Panc1 (cell line): Measurements from ENCODE around the gene ERC2. TPM values are rescaled to one million over a fixed set of nuclear protein-coding genes. Genes with fewer than 3 reads are reported as not detected.

Experiments
- ATAC-seq: fragments of 200-7000 bp; cut with Tn5 transposase; 2 replicates; pipeline ENCODE4 v1.9.1; 2020; ENCODE audit warnings: mild to moderate bottlenecking, moderate library complexity
- BruUV-seq: library from RNA; stranded (reverse); fragments of 400-500 nt; replicated peaks from 2 replicates; lab custom pipeline; 2021; lab: Mats Ljungman, UMichigan
- CTCF ChIA-PET: fragments of 300-600 bp; sonication (Branson Sonifier 250); formaldehyde crosslinking; loops from one replicate; lab custom pipeline; 2022; ENCODE audit warnings: antibody characterized with exemption; lab: Charles Lee
- POLR2A ChIA-PET: fragments of 300-600 bp; sonication (Branson Sonifier 250); formaldehyde crosslinking; loops from one replicate; lab custom pipeline; 2022; ENCODE audit warnings: antibody characterized with exemption; lab: Charles Lee
- DNase-seq: peaks from one replicate; pipeline ENCODE4 v3.0.0-alpha.2; 2010; ENCODE audit warnings: low read depth, low spot score
- H3K27ac ChIP-seq: 2 replicates; pipeline ENCODE4 v1.5.1; 2011; ENCODE audit warnings: mild to moderate bottlenecking, low read length, inconsistent platforms
- H3K27me3 ChIP-seq: fragments of 200-500 bp; sonication (Bioruptor generic); 2 replicates; pipeline ENCODE4 v1.6.0; 2014; ENCODE audit warnings: low read length, inconsistent platforms; ENCODE audit not compliant: control insufficient read depth, insufficient read depth
- H3K36me3 ChIP-seq: fragments of 200-500 bp; sonication (Bioruptor generic); 2 replicates; pipeline ENCODE4 v1.5.1; 2014; ENCODE audit warnings: inconsistent platforms, mild to moderate bottlenecking, low read length, moderate library complexity; ENCODE audit not compliant: control insufficient read depth, insufficient read depth
- H3K4me1 ChIP-seq: 2 replicates; pipeline ENCODE4 v1.5.1; 2011; ENCODE audit warnings: inconsistent platforms, mild to moderate bottlenecking, low read length, moderate library complexity; ENCODE audit not compliant: control insufficient read depth, insufficient read depth
- H3K4me3 ChIP-seq, 2 experiments: 2 replicates each; pipeline ENCODE4 v1.5.1; 2011 to 2012; ENCODE audit warnings: low read depth in 2 of 2, low read length in 2 of 2, mild to moderate bottlenecking in 2 of 2, inconsistent platforms in 1 of 2, moderate library complexity in 1 of 2
- H3K9me3 ChIP-seq: fragments of 200-500 bp; sonication (Bioruptor generic); 2 replicates; pipeline ENCODE4 v1.5.1; 2014; ENCODE audit warnings: low read depth, mild to moderate bottlenecking, inconsistent platforms, low read length, moderate library complexity; ENCODE audit not compliant: control insufficient read depth, insufficient read depth
- POLR2AphosphoS5 ChIP-seq: IDR thresholded peaks from 2 replicates; pipeline ENCODE4 v1.6.1; 2012; ENCODE audit warnings: mild to moderate bottlenecking, low read depth, low read length, moderate library complexity
- SIN3A ChIP-seq: IDR thresholded peaks from 2 replicates; pipeline ENCODE4 v1.6.1; 2012; ENCODE audit warnings: low read depth, mild to moderate bottlenecking, low read length, moderate library complexity, borderline replicate concordance; ENCODE audit not compliant: insufficient read depth
- TCF7L2 ChIP-seq: IDR thresholded peaks from 2 replicates; pipeline ENCODE4 v1.6.1; 2011; ENCODE audit warnings: mild to moderate bottlenecking, low read depth, low read length, inconsistent platforms
- in situ Hi-C: cut with HindIII; loops from 2 replicates; pipeline ENCODE4 v1.10.0; 2016; ENCODE audit warnings: low sequenced_read_pairs, low pct_unique_long_range_greater_than_20kb
- intact Hi-C: fragments of 100-400 bp; cut with micrococcal nuclease; formaldehyde crosslinking; loops from one replicate; pipeline ENCODE4 v1.10.0; 2022; ENCODE audit not compliant: unreplicated experiment
- total RNA-seq: library from RNA; stranded (reverse); gene quantifications from one replicate; pipeline ENCODE4 v1.2.1, GENCODE V29; 2021; ENCODE audit not compliant: unreplicated experiment
- TF ChIP-seq, protein P1 (sequence below), 2 experiments: IDR thresholded peaks; 2 replicates each; pipeline ENCODE4 v1.6.1; 2011 to 2012; ENCODE audit warnings: low read depth in 2 of 2, control low read depth in 1 of 2, low read length in 1 of 2, mild to moderate bottlenecking in 1 of 2, moderate library complexity in 1 of 2; ENCODE audit not compliant: insufficient read depth in 1 of 2
- TF ChIP-seq, protein P2 (sequence below): fragments of 450-650 bp; IDR thresholded peaks from 2 replicates; pipeline ENCODE4 v1.5.1; 2017; ENCODE audit warnings: mild to moderate bottlenecking

Gene ERC2
- total RNA-seq, 1 experiment from 2014 or later: 0.33 TPM

DNA sequence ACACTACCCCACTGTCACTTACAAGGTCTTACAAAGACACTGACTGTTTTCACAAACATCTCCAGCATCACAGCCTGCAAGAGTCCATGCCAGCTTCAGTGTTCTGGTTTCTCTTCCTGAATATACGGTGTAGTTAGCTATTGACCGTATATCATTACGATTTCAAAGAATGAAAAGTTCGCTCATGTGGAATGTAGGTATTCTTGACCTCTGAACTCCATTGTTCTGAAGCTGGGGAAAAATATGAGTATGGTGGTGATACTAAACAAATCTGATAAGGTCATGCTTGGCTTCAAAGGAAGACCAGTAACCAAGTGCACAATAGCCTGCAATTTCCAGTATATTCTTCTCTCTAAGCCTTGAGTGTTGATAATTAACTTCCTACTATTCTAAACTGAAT, 665.5 kb downstream of the ERC2 start:
- Histone ChIP-seq H3K27me3 (no peaks in the 10 kb centered on the region), H3K36me3 (no peaks in the 10 kb centered on the region), H3K4me3 (no peak overlapping the region), H3K27ac (no peak overlapping the region), H3K4me1 (no peaks in the 10 kb centered on the region), H3K9me3 (no peaks in the 10 kb centered on the region)
- CTCF ChIA-PET: no interaction called here
- no peak for TF ChIP-seq TCF7L2
- TF ChIP-seq, protein P1, sequence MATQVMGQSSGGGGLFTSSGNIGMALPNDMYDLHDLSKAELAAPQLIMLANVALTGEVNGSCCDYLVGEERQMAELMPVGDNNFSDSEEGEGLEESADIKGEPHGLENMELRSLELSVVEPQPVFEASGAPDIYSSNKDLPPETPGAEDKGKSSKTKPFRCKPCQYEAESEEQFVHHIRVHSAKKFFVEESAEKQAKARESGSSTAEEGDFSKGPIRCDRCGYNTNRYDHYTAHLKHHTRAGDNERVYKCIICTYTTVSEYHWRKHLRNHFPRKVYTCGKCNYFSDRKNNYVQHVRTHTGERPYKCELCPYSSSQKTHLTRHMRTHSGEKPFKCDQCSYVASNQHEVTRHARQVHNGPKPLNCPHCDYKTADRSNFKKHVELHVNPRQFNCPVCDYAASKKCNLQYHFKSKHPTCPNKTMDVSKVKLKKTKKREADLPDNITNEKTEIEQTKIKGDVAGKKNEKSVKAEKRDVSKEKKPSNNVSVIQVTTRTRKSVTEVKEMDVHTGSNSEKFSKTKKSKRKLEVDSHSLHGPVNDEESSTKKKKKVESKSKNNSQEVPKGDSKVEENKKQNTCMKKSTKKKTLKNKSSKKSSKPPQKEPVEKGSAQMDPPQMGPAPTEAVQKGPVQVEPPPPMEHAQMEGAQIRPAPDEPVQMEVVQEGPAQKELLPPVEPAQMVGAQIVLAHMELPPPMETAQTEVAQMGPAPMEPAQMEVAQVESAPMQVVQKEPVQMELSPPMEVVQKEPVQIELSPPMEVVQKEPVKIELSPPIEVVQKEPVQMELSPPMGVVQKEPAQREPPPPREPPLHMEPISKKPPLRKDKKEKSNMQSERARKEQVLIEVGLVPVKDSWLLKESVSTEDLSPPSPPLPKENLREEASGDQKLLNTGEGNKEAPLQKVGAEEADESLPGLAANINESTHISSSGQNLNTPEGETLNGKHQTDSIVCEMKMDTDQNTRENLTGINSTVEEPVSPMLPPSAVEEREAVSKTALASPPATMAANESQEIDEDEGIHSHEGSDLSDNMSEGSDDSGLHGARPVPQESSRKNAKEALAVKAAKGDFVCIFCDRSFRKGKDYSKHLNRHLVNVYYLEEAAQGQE (IDR thresholded peaks at IDR 0.05; ENCODE audit: insufficient read depth in 1 of 2, low read depth in 2 of 2, low read length in 1 of 2): no peak
- TF ChIP-seq POLR2AphosphoS5: no peak
- TF ChIP-seq, protein P2, sequence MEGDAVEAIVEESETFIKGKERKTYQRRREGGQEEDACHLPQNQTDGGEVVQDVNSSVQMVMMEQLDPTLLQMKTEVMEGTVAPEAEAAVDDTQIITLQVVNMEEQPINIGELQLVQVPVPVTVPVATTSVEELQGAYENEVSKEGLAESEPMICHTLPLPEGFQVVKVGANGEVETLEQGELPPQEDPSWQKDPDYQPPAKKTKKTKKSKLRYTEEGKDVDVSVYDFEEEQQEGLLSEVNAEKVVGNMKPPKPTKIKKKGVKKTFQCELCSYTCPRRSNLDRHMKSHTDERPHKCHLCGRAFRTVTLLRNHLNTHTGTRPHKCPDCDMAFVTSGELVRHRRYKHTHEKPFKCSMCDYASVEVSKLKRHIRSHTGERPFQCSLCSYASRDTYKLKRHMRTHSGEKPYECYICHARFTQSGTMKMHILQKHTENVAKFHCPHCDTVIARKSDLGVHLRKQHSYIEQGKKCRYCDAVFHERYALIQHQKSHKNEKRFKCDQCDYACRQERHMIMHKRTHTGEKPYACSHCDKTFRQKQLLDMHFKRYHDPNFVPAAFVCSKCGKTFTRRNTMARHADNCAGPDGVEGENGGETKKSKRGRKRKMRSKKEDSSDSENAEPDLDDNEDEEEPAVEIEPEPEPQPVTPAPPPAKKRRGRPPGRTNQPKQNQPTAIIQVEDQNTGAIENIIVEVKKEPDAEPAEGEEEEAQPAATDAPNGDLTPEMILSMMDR: no peak
- no peak for TF ChIP-seq SIN3A
- intact Hi-C loops: no loop called here
- POLR2A ChIA-PET: no interaction called here
- ATAC-seq: no peak
- BruUV-seq: no TSS peak
- DNase-seq: no peak
- in situ Hi-C loops: no loop called here

DNA sequence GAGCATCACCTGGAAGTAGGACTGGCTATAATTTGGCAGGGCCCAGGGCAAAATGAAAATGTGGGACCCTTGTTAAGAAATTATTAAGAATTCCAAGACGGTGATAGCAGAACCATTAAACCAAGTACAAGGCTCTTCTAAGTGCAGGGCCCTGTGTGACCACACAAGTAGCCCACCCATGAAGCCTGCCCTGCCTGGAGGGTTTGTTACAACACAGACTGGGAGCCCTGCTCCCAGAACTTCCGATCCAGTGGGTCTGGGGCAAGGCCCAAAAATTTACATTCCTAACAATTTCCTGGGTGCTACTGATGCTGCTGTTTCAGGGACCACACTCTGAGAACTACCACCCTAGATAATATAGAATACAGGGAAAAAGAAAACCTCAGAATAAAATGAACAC, 666.6 kb downstream of the ERC2 start:
- intact Hi-C loops (no loop called here), in situ Hi-C loops (no loop called here)
- Histone ChIP-seq H3K4me1 (no peaks in the 10 kb centered on the region), H3K4me3 (no peak overlapping the region), H3K9me3 (no peaks in the 10 kb centered on the region), H3K36me3 (no peaks in the 10 kb centered on the region), H3K27ac (no peak overlapping the region), H3K27me3 (no peaks in the 10 kb centered on the region)
- BruUV-seq: no TSS peak
- no peak for DNase-seq
- ATAC-seq: no peak
- CTCF ChIA-PET: no interaction called here
- POLR2A ChIA-PET: no interaction called here
- no peak for TF ChIP-seq TCF7L2
- TF ChIP-seq, protein P1 (IDR thresholded peaks at IDR 0.05; ENCODE audit: insufficient read depth in 1 of 2, low read depth in 2 of 2, low read length in 1 of 2): no peak
- TF ChIP-seq POLR2AphosphoS5: no peak
- TF ChIP-seq, protein P2: no peak
- no peak for TF ChIP-seq SIN3A
